GM19351 (cell line): ENCODE measurements around the gene EMID1.
"Not testable (repeated sequence)": the region's sequence is repeated elsewhere in the genome, so short reads cannot be mapped to it uniquely, and the experiment has no call there.

Source experiments
- ATAC-seq: cut with Tn5 transposase; IDR thresholded peaks from one replicate; pipeline ENCODE4 v1.9.1; 2021; ENCODE audit warnings: mild to moderate bottlenecking, moderate library complexity; ENCODE audit not compliant: unreplicated experiment

Gene EMID1

GRCh38 chr22:29226351-29226981 is 20.8 kb downstream of the EMID1 start:
- no peak for ATAC-seq

- ATAC-seq = no peak
Measured at GRCh38 chr22:29230972-29231875, 25.5 kb downstream of the EMID1 start.

GRCh38 chr22:29231971-29232959 is 26.6 kb downstream of the EMID1 start:
- no peak for ATAC-seq

GRCh38 chr22:29233277-29233877 is 27.7 kb downstream of the EMID1 start:
- no peak for ATAC-seq

GRCh38 chr22:29240481-29240880 is 34.8 kb downstream of the EMID1 start:
- ATAC-seq = not testable (repeated sequence)

- no peak for ATAC-seq
Measured at GRCh38 chr22:29243874-29244446, 38.3 kb downstream of the EMID1 start.

GRCh38 chr22:29244785-29245625 is 39.3 kb downstream of the EMID1 start:
- no peak for ATAC-seq

GRCh38 chr22:29245626-29246385 is 40.1 kb downstream of the EMID1 start:
- ATAC-seq = no peak

- ATAC-seq = not testable (repeated sequence)
Measured at GRCh38 chr22:29247891-29248290, 42.2 kb downstream of the EMID1 start.

- ATAC-seq = no peak
Measured at GRCh38 chr22:29251265-29251664, 45.6 kb downstream of the EMID1 start.

- no peak for ATAC-seq
Measured at GRCh38 chr22:29251981-29252911, 46.5 kb downstream of the EMID1 start.

GRCh38 chr22:29253561-29254285 is 48.0 kb downstream of the EMID1 start:
- no peak for ATAC-seq

- ATAC-seq = no peak
Measured at GRCh38 chr22:29254286-29254660, 48.6 kb downstream of the EMID1 start.

- no peak for ATAC-seq
Measured at GRCh38 chr22:29255064-29255621, 49.4 kb downstream of the EMID1 start.

- no peak for ATAC-seq
Measured at GRCh38 chr22:29256606-29257325, 51.1 kb downstream of the EMID1 start.

GRCh38 chr22:29257751-29258181 is 52.1 kb downstream of the EMID1 start:
- no peak for ATAC-seq
